Fibroblast of upper back skin (primary cell): ENCODE measurements around the gene CST8.
"Not testable (repeated sequence)": the region's sequence is repeated elsewhere in the genome, so short reads cannot be mapped to it uniquely, and the experiment has no call there.

Experiments used
- DNase-seq: peaks from one replicate; pipeline ENCODE4 v3.0.0-alpha.2; 2013

Gene CST8, protein sequence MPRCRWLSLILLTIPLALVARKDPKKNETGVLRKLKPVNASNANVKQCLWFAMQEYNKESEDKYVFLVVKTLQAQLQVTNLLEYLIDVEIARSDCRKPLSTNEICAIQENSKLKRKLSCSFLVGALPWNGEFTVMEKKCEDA

DNA sequence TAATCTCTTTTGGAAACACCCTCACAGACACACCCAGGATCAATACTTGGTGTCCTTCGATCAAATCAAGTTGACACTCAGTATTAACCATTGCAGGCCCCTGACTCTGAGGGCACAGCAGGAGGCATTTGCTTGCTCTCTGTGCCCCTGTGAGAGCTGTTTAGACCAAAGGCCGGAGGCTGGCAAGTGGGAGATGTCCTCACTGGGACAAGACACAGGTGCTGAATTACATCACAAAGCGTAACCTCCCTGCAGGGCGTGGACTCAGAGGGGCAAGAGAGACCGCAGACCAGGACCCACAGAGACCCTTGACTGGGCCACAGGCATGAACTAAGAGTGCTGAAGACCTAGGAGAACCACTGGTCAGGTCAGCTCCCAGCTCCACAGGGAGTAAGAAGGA lies at the start of gene CST8:
TSS of gene CST8 (plus strand) at position 301 of the 400 bp plus-strand sequence. CDS start 551 bp downstream, outside the sequence.
- DNase-seq, result no peak

DNA sequence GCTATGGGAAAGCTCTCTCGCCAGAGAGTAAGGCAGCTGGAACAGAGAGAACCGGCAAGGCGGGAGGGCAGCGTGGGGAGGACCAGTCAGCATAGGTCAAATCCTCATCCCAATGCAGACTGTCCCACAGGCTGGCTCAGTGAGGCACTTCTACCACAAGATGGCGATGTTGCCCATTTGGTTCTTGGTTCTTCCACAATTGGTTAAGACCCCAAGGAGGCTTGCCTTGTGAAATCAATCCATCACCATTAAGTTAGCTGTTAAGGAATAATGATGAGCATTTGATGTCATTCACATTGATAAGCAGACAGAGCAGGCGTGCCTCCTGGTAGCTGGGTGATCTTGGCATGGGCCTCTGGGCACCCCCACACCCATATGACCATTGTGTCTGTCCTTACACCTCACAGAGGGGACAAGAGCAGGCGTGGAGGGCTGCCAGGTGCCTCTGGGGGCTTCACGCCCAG lies 49.0 kb upstream of the CST8 start:
- DNase-seq, result peak; percentile 77

DNA sequence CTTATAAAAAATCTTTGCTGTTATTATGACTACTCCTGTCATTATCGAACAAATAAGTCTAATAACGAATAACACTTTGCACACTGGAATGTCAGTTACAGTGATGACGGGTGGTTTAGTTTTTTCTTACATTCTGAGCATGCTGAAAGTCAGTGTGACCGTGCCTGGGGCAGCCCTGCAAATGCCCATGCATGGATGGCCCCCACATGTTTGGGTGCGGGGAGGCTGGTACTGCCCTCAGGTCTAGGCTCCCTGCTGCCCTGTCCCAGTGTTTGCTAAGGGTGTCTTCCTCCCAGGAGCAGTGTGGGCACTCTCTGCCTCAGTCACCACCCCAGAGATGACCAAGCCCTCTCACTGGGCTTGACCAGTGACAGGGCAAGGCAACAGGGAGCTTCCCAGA lies 48.5 kb upstream of the CST8 start:
- no peak for DNase-seq

DNA sequence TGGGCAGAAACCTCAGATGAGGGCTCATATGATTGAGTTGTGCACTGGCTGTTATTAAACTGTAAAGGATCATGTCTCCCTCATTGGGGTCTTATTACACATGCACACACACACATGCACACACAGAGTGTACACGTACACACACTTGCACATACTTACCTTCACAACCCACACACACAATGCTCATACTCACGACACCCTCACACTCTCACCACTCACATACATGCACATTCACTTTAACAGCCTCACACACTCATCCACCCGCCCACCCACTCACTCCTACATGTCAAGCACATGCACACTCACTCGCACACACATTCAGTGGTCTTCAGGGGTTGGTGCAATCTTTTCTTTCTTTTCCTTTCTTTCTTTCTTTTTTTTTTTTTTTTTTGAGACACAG lies 46.1 kb upstream of the CST8 start:
- DNase-seq, result no peak

DNA sequence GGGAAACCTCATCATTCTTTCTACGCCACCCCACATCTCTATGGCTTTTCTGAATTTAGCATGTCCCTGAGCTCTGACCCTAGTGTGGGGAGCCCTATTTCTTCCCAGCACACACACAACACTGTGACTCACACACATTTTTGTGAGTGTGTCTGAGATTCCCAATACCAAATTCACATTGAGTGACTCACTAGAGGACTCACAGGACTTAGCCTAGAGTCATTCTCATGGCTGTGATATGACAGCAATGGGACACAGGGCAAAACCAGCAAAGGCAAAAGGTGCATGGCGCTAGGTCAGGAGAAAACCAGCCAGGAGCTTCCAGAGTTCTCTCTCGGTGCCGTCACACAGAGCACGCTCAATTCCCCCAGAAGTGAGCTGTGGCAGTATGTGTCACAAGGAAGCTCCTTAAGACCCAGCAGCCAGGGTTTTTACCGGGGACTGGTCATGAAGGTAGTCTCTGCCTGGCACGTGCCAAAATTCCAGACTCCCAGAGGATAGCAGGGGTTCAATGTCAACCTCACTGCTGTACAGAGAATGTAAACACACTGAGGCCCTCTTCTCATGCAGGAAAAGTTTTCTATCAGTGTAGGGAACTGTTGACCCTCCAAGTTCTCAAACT lies 45.2 kb upstream of the CST8 start:
- peak; percentile 80 for DNase-seq

DNA sequence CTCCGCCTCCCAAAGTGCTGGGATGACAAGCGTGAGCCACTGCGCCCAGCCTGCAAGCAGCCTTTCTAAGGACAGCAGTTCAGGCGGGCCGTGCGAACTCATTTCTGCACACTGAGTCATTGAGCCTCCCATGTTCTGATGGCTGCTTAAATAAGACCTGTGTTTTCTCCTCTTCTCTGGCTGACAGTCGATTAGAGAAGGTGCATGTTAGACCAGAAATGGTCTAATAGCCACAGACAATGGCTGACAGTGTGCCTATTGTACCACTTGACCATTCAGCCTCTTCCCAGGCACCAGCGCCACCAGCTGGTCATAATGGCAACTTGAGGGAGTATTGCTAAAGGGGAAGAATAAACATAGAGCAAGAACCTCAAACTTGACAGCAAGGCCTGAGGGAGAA lies 44.4 kb upstream of the CST8 start:
- peak; percentile 22 for DNase-seq

DNA sequence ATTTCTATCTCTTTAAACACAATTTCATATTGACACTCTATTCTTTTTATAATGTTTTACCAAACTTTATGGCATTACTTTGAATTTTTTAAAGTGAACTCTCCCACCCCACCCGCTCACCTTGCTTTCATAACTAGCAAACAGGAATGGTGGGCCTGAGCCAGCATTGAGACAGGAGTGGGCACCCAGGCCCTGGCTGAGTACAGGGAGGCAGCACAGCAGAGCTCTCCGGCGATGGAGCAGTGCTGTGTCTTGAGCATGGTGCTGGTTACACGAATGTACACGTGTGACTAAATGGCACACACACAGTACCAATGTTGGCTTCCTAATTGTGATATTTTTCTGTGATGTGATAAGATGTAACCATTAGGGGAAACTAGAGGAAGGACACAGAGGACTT lies 42.8 kb upstream of the CST8 start:
- DNase-seq, result no peak

DNA sequence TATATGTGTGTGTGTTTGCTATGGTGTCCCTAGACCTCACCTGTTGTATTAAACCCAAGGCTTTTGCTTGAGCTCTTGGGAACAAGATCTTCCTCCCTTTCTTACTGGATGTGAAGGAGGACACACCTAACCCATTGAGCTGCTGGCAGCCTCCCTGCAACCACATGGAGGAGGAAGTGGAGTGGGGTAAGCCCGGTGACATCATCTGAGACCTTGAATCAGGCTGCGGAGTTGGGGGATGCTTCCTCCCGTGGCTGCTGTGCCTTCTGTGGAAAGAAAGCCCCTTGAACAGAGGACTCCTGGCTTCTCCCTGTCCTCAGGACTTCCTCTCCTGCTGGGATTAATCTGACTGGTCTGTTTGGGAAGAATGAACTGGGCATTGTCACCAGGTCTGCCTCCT lies 41.5 kb upstream of the CST8 start:
- no peak for DNase-seq

DNA sequence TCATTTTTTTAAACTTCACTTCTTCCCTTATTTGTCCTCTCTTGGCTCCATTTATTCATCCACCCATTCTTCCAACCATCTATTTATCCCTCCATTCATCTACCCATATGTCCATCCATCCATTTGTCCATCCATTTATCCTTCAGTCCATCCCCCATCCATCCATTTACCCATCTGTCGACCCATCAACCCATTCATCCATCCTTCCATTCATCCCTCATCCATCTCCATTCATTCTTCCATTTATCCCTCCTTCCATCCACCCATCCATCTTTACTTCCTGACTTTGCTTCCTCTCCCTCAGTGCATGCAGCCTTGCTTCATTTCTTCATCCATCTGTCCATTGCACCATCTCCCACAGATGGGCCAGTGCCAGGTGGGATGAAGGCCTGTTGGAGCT lies 40.0 kb upstream of the CST8 start:
- no peak for DNase-seq

DNA sequence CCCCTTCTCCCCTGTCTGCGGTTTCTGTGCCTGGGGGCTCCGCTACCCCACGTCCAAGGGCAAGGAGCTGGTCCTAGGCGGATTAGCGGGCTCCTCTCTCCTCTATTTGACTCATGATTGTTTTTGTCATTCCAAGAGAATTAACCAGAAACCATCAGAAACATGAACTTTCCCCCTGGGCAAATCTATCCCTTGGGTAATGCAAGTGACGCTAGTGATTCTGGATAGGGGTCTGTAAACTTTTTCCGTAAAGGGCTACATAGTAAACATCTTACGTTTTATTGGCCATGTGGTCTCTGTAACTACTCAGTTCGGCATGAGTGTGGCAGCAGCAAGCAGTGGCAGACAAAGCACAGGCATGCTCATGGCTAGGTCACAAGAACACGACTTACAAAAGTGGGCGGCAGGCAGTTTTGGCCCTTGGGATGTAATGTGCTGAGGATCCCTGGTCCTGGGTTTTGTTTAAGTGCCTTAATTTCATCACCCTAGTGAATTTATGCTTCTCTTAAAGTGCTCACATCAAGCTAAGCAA lies 38.9 kb upstream of the CST8 start:
- no peak for DNase-seq

DNA sequence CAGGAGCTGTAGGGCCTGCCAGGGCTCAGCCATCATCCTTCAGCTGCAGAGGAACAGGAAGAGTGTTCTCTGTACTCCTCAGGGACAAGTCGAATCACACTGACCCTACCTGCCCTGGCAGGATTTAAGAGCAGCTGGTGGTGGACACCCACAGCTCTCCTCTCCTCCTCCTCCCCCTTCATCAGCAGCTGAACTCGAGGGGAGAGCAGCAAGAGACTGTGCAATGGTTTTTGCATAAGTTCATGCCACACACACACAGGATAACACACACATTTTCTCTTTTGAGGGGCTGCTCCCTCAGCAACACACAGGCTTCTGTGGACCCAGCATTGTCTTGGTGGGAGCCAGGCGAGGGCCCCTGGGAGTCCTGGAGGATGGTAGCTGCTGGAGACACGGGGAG lies 38.1 kb upstream of the CST8 start, which contains the start of gene CST11:
TSS of gene CST11 (minus strand) at position 101 of the 400 bp plus-strand sequence. CDS start at position 36, 65 bp downstream.
- DNase-seq, result no peak

DNA sequence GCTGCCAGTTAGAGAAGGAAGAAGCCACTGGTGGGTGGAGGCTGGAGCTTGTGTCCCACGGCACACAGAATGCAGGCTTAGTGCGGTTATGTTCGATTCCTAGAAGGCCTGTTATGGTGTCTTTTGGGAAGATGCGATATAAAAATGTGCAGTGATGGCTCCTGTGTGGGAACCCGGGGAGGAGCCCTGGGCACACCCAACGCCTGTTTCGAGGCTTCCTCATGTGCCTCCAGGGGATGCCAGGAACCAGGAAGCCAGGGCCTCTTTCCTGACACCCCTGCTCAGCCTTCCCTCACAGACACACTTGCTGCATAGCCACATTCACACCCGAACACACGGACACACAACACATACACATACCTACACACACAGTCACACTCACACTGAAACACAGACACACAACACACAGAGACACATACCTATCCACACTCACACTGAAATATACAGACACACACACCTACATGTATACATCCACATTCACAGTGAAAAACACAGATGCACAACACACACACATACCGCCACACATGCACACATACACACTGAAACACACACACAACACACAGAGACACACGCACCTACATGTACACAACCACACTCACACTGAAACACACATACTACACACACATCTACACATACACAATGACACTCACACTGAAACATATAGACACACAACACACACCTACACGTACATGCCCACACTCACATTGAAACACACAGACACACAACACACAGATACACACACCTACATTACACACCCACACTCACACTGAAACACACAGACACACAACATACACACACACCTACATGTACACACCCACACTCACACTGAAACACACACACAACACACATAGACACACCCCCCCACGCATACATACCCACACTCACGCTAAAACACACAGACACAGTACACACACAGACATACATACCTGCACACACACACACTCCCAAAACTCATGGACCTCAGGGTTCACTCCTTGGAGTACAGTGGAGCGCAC lies 37.1 kb upstream of the CST8 start:
- DNase-seq, result no peak

DNA sequence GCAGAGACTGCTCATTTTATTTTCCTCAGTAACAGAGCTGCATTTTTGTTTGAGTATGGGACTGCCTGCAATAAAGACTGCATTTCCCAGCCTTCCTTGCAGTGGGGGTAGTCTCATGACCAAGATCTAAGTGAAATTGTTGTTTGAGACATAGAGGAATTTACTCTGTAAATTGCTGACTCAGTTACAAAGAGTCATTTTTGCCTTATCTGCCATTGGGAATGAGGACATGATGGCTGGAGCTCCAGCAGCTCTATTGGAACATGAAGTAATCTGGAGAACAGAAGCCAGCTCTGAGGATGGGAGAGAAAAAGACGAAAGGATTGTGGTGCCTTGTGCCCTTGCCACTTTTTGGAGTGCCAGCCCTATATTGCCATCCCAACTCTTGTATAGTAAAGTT lies 36.1 kb upstream of the CST8 start:
- no peak for DNase-seq

DNA sequence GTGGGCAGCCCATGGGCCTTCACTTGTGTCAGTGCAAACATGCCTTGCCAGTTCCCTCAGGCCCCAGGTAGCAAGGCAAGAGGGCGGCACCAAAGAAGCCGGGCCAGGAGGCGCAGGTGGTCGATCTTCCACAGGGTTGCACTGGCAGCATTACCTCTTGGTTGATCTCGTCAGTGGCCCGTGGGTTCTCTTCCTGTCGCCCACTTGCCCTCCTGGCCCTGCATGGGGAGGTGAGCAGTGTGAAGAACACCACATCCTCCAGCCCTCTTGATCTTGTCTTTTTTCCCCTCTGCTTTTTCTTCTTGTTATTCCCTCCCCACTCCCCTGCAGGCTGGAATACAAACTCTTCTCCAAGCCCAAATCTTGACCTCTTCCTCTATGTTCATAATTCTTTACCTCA lies 35.3 kb upstream of the CST8 start:
- DNase-seq, result no peak

DNA sequence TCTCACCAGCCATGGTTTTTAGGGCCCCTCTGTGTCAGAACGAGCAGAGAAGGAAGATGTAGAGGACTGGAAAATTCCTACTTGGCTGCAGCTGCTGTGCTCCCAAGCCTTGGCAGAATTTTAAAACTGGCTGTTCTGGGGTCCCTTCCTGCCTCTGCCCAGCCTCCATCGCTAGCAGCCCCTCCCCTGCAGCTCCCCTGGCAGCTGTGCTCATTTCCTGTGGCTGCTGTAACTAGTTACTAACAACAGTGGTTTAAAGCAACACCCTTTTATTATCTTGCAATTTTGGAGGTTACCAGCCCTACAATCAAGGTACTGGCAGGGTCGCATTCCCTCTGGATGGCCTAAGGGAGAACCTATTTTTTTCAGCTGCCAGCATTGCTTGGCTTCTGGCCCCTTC lies 34.5 kb upstream of the CST8 start:
- DNase-seq, result no peak

DNA sequence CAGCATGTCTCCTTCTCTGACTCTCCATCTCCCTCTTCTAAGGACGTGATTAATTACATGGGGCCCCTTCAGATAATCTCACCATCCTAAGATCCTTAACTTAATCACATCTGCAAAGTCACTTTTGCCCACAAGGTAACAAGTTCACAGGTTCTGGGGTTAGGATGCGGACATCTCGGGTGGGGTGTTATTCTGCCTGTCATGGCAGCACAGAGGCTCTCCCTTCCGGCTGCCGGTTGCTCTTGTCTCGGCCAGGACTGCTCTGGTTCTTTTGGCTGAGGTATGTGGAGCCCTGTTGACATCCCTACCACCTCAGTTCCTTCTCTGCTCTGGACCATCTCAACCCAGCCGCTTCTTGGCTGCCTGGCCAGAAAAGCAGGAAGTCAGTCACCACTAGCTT lies 34.0 kb upstream of the CST8 start:
- DNase-seq, result no peak

DNA sequence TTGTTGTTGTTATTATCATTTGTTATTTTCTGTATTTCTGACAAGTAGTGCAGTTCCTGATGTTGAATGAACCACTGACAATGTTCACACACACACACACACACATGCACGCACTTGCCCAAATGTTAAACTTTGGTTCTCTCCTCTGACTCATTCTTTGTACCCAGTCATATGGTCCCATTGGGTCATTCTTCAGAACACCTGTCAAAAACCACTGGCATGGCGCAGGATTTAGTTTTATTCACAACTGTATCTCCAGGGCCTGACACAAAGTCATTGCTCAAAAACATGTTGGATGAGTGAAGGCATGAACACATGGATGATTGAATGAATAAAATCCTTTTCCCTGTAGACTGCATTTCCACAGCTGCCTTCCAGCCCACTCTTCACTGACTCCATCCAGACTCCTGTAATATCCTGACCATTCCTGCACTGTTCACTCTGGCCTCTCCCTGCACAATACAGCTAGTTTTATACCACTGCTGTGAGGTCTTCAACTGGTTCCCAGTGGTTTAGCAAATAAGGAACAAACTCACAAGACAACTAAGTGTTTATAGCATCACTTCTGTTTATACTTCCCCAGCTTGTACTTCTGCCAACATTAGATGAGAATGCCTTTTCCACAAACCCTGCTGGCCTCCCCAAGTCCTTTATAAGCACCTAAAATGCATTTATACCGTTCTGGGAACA lies 31.3 kb upstream of the CST8 start:
- no peak for DNase-seq

DNA sequence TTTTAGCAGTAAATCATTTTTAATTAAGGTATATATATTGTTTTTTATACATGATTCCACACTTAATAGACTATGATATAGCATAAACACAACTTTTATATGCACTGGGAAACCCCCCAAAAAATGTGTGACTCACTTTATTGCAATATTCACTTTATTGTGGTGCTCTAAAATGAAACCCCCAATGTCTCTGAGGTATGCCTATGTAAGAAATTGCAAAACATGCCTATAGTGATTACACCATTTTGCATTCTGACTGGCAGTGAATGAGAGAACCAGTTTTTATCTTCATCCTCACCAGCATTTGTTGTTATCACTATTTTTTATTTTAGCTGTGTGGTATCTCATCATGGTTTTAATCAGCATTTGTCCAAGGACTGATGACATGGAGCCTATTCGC lies 29.7 kb upstream of the CST8 start:
- DNase-seq, result no peak

DNA sequence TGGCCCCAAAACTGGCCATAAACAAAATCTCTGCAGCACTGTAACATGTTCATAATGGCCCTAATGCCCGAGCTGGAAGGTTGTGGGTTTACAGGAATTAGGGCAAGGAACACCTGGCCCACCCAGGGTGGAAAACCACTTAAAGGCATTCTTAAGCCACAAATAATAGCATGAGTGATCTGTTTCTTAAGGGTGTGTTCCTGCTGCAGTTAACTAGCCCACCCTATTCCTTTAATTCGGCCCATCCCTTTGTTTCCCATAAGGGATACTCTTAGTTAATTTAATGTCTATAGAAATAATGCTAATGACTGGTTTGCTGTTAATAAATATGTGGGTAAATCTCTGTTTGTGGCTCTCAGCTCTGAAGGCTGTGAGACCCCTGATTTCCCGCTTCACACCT lies 24.0 kb upstream of the CST8 start:
- not testable (repeated sequence) for DNase-seq

DNA sequence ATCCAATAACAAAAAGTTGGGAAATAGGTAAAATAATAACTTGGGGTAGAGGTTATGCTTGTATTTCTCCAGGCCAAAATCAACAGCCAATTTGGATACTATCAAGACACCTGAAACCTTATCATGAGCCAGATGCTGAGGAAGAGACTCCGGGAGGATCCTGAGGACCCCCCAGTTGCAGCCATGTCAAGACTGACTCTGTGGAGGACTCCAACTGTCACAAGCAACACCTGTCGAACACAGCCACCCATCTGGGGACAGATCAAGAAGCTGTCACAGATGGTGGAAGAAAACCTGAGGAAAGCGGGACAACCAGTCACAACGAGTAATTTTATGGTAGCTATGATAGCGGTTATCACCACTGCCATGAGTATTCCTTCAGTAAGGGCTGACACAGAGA lies 18.6 kb upstream of the CST8 start:
- DNase-seq, result not testable (repeated sequence)

DNA sequence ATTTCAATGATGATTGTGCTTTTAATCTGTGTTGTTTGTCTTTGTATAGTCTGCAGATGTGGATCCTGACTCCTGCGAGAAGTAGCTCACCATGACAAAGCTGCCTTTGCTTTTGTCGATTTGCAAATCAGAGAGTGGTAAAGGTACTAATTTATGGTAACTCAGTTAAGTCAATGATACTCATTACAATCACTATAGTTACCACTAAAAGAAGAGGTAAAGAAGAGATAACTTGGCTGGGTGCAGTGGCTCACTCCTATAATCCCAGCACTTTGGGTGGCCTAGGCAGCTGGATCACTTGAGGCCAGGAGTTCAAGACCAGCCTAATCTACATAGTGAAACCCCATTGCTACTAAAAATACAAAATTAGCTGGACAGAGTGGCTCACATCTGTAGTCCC lies 17.6 kb upstream of the CST8 start:
- DNase-seq, result not testable (repeated sequence)

DNA sequence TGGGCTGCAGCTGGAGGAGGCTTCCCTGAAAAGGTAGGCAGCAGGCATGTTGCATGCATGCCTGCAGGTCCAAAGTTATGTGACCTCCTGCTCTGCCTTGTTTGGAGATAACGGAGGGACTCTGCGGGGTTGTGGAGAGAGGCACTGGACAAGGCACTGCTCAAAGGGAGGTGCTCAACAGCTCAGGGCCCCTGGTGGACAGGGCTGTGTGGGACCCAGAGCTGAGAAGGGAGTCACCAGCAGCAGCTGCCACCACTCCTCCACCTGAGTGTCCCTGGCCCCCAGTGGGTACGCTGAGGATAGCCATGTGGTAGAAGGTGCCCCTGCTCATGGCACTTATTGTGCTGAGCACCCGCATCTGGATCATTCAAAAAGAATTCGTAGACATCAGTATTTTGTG lies 15.5 kb upstream of the CST8 start:
- no peak for DNase-seq
